ENCODE measurements around the gene TTC21B.

GRCh38 chr2:165846056-165846455 lies 107.5 kb downstream of the TTC21B start:
- no peak for TF ChIP-seq CTCF (IDR thresholded peaks at IDR 0.05)
- TF ChIP-seq POLR2AphosphoS5 (IDR thresholded peaks at IDR 0.05) = no peak
